DOHH2 (cell line): ENCODE results near the gene ABCC11.

Source experiments
- H3F3A ChIP-seq: fragments of 200-600 bp; sonication (generic), shearing (Covaris generic); 2 replicates; pipeline ENCODE4 v1.6.0; 2016; ENCODE audit warnings: antibody characterized with exemption, mild to moderate bottlenecking; ENCODE audit not compliant: control insufficient read depth, insufficient read depth
- H3K27ac ChIP-seq: fragments of 200-600 bp; sonication (generic); 2 replicates; pipeline ENCODE4 v1.5.1; 2014; ENCODE audit warnings: low read depth, mild to moderate bottlenecking, low read length, moderate library complexity
- H3K27me3 ChIP-seq: fragments of 200-600 bp; sonication (generic); 2 replicates; pipeline ENCODE4 v1.6.1; 2014; ENCODE audit warnings: mild to moderate bottlenecking, low read length, mixed read lengths; ENCODE audit not compliant: control insufficient read depth
- H3K36me3 ChIP-seq: fragments of 200-600 bp; sonication (generic); 2 replicates; pipeline ENCODE4 v1.6.1; 2014; ENCODE audit warnings: mild to moderate bottlenecking, low read length, moderate library complexity, mixed read lengths; ENCODE audit not compliant: control insufficient read depth
- H3K4me1 ChIP-seq: fragments of 200-600 bp; sonication (generic); 2 replicates; pipeline ENCODE4 v1.6.1; 2014; ENCODE audit warnings: mild to moderate bottlenecking, low read length, mixed read lengths; ENCODE audit not compliant: control insufficient read depth
- H3K4me2 ChIP-seq: fragments of 200-600 bp; sonication (generic); 2 replicates; pipeline ENCODE4 v1.6.0; 2014; ENCODE audit warnings: mild to moderate bottlenecking, low read length, moderate library complexity
- H3K4me3 ChIP-seq: fragments of 200-600 bp; sonication (generic); 2 replicates; pipeline ENCODE4 v1.5.1; 2014; ENCODE audit warnings: mild to moderate bottlenecking, low read length, mixed read lengths
- H3K79me2 ChIP-seq: fragments of 200-600 bp; sonication (generic); 2 replicates; pipeline ENCODE4 v1.6.1; 2014; ENCODE audit warnings: mild to moderate bottlenecking, low read length, mixed read lengths; ENCODE audit not compliant: control insufficient read depth
- H3K9me2 ChIP-seq: fragments of 200-600 bp; sonication (generic); replicated peaks from 2 replicates; pipeline ENCODE4 v1.6.1; 2014; ENCODE audit warnings: mild to moderate bottlenecking, low read length, mixed read lengths; ENCODE audit not compliant: control insufficient read depth
- H3K9me3 ChIP-seq: fragments of 200-600 bp; sonication (generic); 2 replicates; pipeline ENCODE4 v1.6.1; 2014; ENCODE audit warnings: antibody characterized with exemption, low read length, mixed read lengths; ENCODE audit not compliant: control insufficient read depth, insufficient read depth
- H4K20me1 ChIP-seq: fragments of 200-600 bp; sonication (generic); 2 replicates; pipeline ENCODE4 v1.6.0; 2014; ENCODE audit warnings: low read depth, mild to moderate bottlenecking, antibody characterized with exemption, low read length, moderate library complexity; ENCODE audit not compliant: control insufficient read depth, insufficient read depth
- EZH2phosphoT487 ChIP-seq: fragments of 200-600 bp; sonication (generic); IDR thresholded peaks from 2 replicates; pipeline ENCODE4 v1.6.1; 2017; ENCODE audit warnings: borderline replicate concordance, mild to moderate bottlenecking, antibody characterized with exemption, low read length, moderate library complexity, mixed read lengths
- TF ChIP-seq, protein P1 (sequence below): fragments of 200-600 bp; sonication (generic); IDR thresholded peaks from one replicate; pipeline ENCODE4 v1.5.1; 2014; ENCODE audit warnings: antibody characterized with exemption, mild to moderate bottlenecking, low read depth, low read length; ENCODE audit not compliant: poor library complexity, severe bottlenecking

The ABCC11 gene

DNA sequence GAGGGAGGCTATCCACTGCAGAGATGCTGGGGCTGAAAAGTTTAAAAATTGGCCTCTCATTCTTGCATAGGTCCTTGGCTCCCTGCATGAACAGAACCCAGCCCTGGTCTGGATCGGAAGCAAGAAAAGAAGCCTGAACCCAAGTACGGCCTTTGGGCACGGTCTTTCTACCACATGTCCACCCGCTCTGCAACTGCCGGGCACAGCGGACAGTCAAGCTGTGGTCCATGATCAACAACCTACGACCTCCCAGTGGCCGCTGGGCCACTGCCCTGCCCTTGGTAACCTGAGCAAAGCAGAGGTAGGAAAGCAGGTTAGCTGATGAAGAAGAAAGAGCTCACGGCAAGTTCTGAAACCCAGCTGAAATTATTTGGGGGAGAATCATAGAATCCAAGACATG is 95.1 kb downstream of the ABCC11 start:
- Histone ChIP-seq H3K36me3 (no peaks in the 10 kb centered on the region), H3K4me2 (no peak overlapping the region), H3K4me3 (no peak overlapping the region), H3K4me1 (peaks cover 5% of the 10 kb centered on the region), H3K27ac (no peak overlapping the region), H3K9me2 (no peaks in the 10 kb centered on the region), H3K9me3 (no peaks in the 10 kb centered on the region; the same call in 1 of the 2 replicates), H4K20me1 (no peaks in the 10 kb centered on the region), H3F3A (no peaks in the 10 kb centered on the region), H3K27me3 (peaks cover 4% of the 10 kb centered on the region), H3K79me2 (no peaks in the 10 kb centered on the region)
- no peak for TF ChIP-seq EZH2phosphoT487
- TF ChIP-seq, protein P1, sequence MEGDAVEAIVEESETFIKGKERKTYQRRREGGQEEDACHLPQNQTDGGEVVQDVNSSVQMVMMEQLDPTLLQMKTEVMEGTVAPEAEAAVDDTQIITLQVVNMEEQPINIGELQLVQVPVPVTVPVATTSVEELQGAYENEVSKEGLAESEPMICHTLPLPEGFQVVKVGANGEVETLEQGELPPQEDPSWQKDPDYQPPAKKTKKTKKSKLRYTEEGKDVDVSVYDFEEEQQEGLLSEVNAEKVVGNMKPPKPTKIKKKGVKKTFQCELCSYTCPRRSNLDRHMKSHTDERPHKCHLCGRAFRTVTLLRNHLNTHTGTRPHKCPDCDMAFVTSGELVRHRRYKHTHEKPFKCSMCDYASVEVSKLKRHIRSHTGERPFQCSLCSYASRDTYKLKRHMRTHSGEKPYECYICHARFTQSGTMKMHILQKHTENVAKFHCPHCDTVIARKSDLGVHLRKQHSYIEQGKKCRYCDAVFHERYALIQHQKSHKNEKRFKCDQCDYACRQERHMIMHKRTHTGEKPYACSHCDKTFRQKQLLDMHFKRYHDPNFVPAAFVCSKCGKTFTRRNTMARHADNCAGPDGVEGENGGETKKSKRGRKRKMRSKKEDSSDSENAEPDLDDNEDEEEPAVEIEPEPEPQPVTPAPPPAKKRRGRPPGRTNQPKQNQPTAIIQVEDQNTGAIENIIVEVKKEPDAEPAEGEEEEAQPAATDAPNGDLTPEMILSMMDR, result no peak

DNA sequence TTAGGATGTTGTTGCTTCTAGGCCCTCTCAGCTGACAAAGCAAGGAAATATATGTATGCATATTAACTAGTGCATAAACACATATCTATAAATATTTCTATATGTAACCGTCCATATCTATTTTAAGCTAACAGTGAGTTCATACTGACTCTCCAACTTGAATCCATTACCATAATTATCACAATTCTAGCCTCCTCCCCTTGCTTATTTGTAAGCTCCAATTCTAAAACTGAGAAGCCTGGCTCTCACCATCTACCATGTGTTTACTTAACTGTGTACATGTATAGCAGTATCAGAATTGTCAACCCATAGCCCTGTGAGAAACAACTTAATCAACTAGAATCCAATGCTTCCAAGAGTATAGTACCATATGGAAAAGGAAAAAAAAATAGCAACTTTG is 96.6 kb downstream of the ABCC11 start:
- no peak overlapping the region for H3K4me2 ChIP-seq
- no peaks in the 10 kb centered on the region; the same call in 1 of the 2 replicates for H3K9me3 ChIP-seq
- H3K27ac ChIP-seq, result no peak overlapping the region
- no peaks in the 10 kb centered on the region for H3K4me1 ChIP-seq
- no peaks in the 10 kb centered on the region for H4K20me1 ChIP-seq
- H3F3A ChIP-seq, result no peaks in the 10 kb centered on the region
- TF ChIP-seq, protein P1, result no peak
- TF ChIP-seq EZH2phosphoT487, result no peak
- no peak overlapping the region for H3K4me3 ChIP-seq
- no peaks in the 10 kb centered on the region for H3K36me3 ChIP-seq
- H3K27me3 ChIP-seq, result no peaks in the 10 kb centered on the region; the same call in 1 of the 2 replicates
- no peaks in the 10 kb centered on the region for H3K79me2 ChIP-seq
- no peaks in the 10 kb centered on the region for H3K9me2 ChIP-seq

DNA sequence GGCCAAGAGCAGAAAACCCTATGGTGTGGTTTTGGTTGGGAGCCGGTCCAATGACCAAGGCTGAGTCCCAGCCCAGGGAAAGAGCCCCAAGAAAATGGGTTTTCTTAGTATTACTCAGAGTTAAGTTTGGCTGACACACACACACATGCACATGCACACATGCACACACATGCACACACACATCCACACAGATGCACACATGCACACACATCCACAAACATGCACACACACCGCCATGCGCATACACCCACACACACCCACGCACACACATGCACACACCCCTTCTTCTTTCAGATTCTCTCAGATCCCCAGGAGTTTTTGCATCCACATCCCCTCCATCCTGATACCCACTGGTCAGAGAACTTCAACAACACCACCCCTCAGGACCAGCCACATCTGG is 100.6 kb downstream of the ABCC11 start:
- no peaks in the 10 kb centered on the region for H3K27me3 ChIP-seq
- H3K79me2 ChIP-seq, result no peaks in the 10 kb centered on the region
- no peaks in the 10 kb centered on the region for H3F3A ChIP-seq
- H3K36me3 ChIP-seq, result no peaks in the 10 kb centered on the region
- no peaks in the 10 kb centered on the region for H3K9me2 ChIP-seq
- H3K9me3 ChIP-seq, result no peaks in the 10 kb centered on the region; the same call in 1 of the 2 replicates
- no peak overlapping the region for H3K4me3 ChIP-seq
- H3K4me1 ChIP-seq, result no peaks in the 10 kb centered on the region
- TF ChIP-seq, protein P1, result no peak
- no peak for TF ChIP-seq EZH2phosphoT487
- H4K20me1 ChIP-seq, result no peaks in the 10 kb centered on the region
- H3K27ac ChIP-seq, result no peak overlapping the region
- no peak overlapping the region for H3K4me2 ChIP-seq
